COR-L47 (cell line): ENCODE data around the gene MAML2.

Source experiments
- DNase-seq: peaks from one replicate; lab custom pipeline; 2025; lab: John Stamatoyannopoulos, UW

MAML2 gene

GRCh38 chr11:96339706-96340554 lies 3.1 kb downstream of the MAML2 start:
- DNase-seq, result no peak

GRCh38 chr11:96338910-96339705 lies 3.9 kb downstream of the MAML2 start:
- no peak for DNase-seq

GRCh38 chr11:96337541-96338431 lies 5.2 kb downstream of the MAML2 start:
- no peak for DNase-seq

GRCh38 chr11:96335388-96335787 lies 7.6 kb downstream of the MAML2 start:
- no peak for DNase-seq

GRCh38 chr11:96334219-96334618 lies 8.8 kb downstream of the MAML2 start:
- no peak for DNase-seq

GRCh38 chr11:96333191-96333719 lies 9.7 kb downstream of the MAML2 start:
- no peak for DNase-seq

GRCh38 chr11:96332126-96332771 lies 10.7 kb downstream of the MAML2 start:
- no peak for DNase-seq

- no peak for DNase-seq
Measured at GRCh38 chr11:96331699-96332116, 11.3 kb downstream of the MAML2 start.

GRCh38 chr11:96330511-96330859 lies 12.5 kb downstream of the MAML2 start:
- DNase-seq, result no peak

GRCh38 chr11:96329855-96330510 lies 13.0 kb downstream of the MAML2 start:
- DNase-seq, result no peak

GRCh38 chr11:96329419-96329818 lies 13.6 kb downstream of the MAML2 start:
- DNase-seq, result no peak

GRCh38 chr11:96328395-96329010 lies 14.5 kb downstream of the MAML2 start:
- DNase-seq, result no peak

GRCh38 chr11:96326959-96327358 lies 16.0 kb downstream of the MAML2 start:
- no peak for DNase-seq

- no peak for DNase-seq
Measured at GRCh38 chr11:96324912-96325311, 18.1 kb downstream of the MAML2 start.

- DNase-seq, result no peak
Measured at GRCh38 chr11:96323642-96323985, 19.4 kb downstream of the MAML2 start.

- DNase-seq, result no peak
Measured at GRCh38 chr11:96322775-96323641, 20.0 kb downstream of the MAML2 start.

- DNase-seq, result no peak
Measured at GRCh38 chr11:96321091-96321490, 21.9 kb downstream of the MAML2 start.

GRCh38 chr11:96319898-96320656 lies 22.9 kb downstream of the MAML2 start:
- DNase-seq, result no peak

GRCh38 chr11:96318850-96319249 lies 24.1 kb downstream of the MAML2 start:
- no peak for DNase-seq
